H1 (cell line): ENCODE results near the gene RENBP. TPM values are rescaled to one million over a fixed set of nuclear protein-coding genes. Genes with fewer than 3 reads are reported as not detected.
A peak's percentile ranks its signal among the peaks of the same experiment; 100 is the strongest.

ENCODE experiments used
- CTCF ChIA-PET: fragments of 300-600 bp; sonication (Branson Sonifier 250); formaldehyde crosslinking; loops from one replicate; lab custom pipeline; 2021; ENCODE audit not compliant: partially characterized antibody; lab: Charles Lee
- POLR2A ChIA-PET: fragments of 300-600 bp; sonication (Branson Sonifier 250); formaldehyde crosslinking; loops from one replicate; lab custom pipeline; 2021; ENCODE audit warnings: inconsistent platforms; ENCODE audit not compliant: partially characterized antibody; lab: Charles Lee
- DNase-seq, 2 experiments: peaks; one replicate each; pipeline versions ENCODE4 v3.0.0 to v3.0.0-alpha.2; 2010 to 2022; ENCODE audit warnings: low spot score in 2 of 2, low read depth in 1 of 2, mixed read lengths in 1 of 2
- FAIRE-seq: peaks from 2 replicates; lab custom pipeline; 2011; peaks lifted over from hg19 to GRCh38; lab: Jason Lieb, UNC
- H2AFZ ChIP-seq: 2 replicates; pipeline ENCODE4 v1.8.1; 2012; ENCODE audit warnings: low read length, inconsistent platforms
- H2AK5ac ChIP-seq: 2 replicates; pipeline ENCODE4 v1.6.1; 2013; ENCODE audit warnings: low read depth, low read length
- H2BK120ac ChIP-seq: replicated peaks from 2 replicates; pipeline ENCODE3; 2013; ENCODE audit warnings: low read depth, low read length, inconsistent platforms
- H2BK12ac ChIP-seq: 2 replicates; pipeline ENCODE4 v1.6.1; 2013; ENCODE audit warnings: low read depth, low read length
- H2BK15ac ChIP-seq: 2 replicates; pipeline ENCODE4 v1.6.1; 2013; ENCODE audit warnings: low read length
- H2BK20ac ChIP-seq: 2 replicates; pipeline ENCODE4 v1.6.1; 2013; ENCODE audit warnings: low read length
- H2BK5ac ChIP-seq: 2 replicates; pipeline ENCODE4 v1.6.1; 2013; ENCODE audit warnings: low read depth, low read length
- H3K14ac ChIP-seq: 2 replicates; pipeline ENCODE4 v1.6.1; 2013; ENCODE audit warnings: inconsistent platforms; ENCODE audit not compliant: insufficient read length
- H3K18ac ChIP-seq: 2 replicates; pipeline ENCODE4 v1.6.1; 2013; ENCODE audit warnings: low read length; ENCODE audit errors: extremely low read depth
- H3K23ac ChIP-seq: 2 replicates; pipeline ENCODE4 v1.6.1; 2013; ENCODE audit warnings: inconsistent platforms; ENCODE audit not compliant: insufficient read length
- H3K23me2 ChIP-seq: 2 replicates; pipeline ENCODE4 v1.6.1; 2013; ENCODE audit warnings: low read depth, low read length
- H3K27ac ChIP-seq: 2 replicates; pipeline ENCODE4 v1.6.1; 2011; ENCODE audit warnings: low read depth, low read length, inconsistent platforms
- H3K27me3 ChIP-seq, 4 experiments: replicated peaks in 1 of 4; 1 replicate in 1 of 4; 2 replicates in 3 of 4; pipeline versions ENCODE4 v1.6.1 to v1.8.1; 2011 to 2013; ENCODE audit warnings: low read length in 3 of 4, mild to moderate bottlenecking in 3 of 4, inconsistent platforms in 2 of 4, mixed read lengths in 2 of 4, moderate library complexity in 1 of 4; ENCODE audit not compliant: control insufficient read depth in 3 of 4, insufficient read depth in 3 of 4; ENCODE audit errors: extremely low read depth in 1 of 4
- H3K36me3 ChIP-seq, 4 experiments: 2 replicates each; pipeline versions ENCODE4 v1.6.1 to v1.8.1; 2011 to 2013; ENCODE audit warnings: mild to moderate bottlenecking in 4 of 4, low read length in 3 of 4, moderate library complexity in 2 of 4, control low read depth in 1 of 4, inconsistent platforms in 1 of 4; ENCODE audit not compliant: insufficient read depth in 4 of 4, control insufficient read depth in 2 of 4
- H3K4ac ChIP-seq: replicated peaks from 2 replicates; pipeline ENCODE3; 2013; ENCODE audit warnings: low read length, low read depth, mixed read lengths, inconsistent platforms; ENCODE audit not compliant: insufficient read length
- H3K4me1 ChIP-seq, 4 experiments: replicated peaks in 1 of 4; 1 replicate in 1 of 4; 2 replicates in 3 of 4; pipeline versions ENCODE4 v1.6.1 to v1.8.1; 2011 to 2013; ENCODE audit warnings: low read length in 3 of 4, inconsistent platforms in 2 of 4, mixed read lengths in 1 of 4; ENCODE audit not compliant: insufficient read depth in 4 of 4, control insufficient read depth in 3 of 4
- H3K4me2 ChIP-seq, 2 experiments: 2 replicates each; pipeline versions ENCODE4 v1.6.1 to v1.8.1; 2011 to 2013; ENCODE audit warnings: low read depth in 2 of 2, low read length in 2 of 2, control low read depth in 1 of 2, inconsistent platforms in 1 of 2, mild to moderate bottlenecking in 1 of 2; ENCODE audit not compliant: insufficient read depth in 1 of 2
- H3K4me3 ChIP-seq, 4 experiments: fragments of 200-600, 300-600 bp in 1 of 4; sonication (generic), shearing (Covaris generic), sonication (Bioruptor Twin) in 1 of 4; 2 replicates each; pipeline versions ENCODE4 v1.5.1 to v1.8.1; 2011 to 2016; ENCODE audit warnings: low read length in 4 of 4, low read depth in 3 of 4, control low read depth in 2 of 4, inconsistent platforms in 2 of 4, mild to moderate bottlenecking in 2 of 4, mixed read lengths in 1 of 4, moderate library complexity in 1 of 4; ENCODE audit not compliant: insufficient read depth in 2 of 4; ENCODE audit errors: extremely low read depth in 1 of 4
- H3K56ac ChIP-seq: replicated peaks from 2 replicates; pipeline ENCODE3; 2013; ENCODE audit warnings: low read depth, mild to moderate bottlenecking, mixed read lengths, low read length, inconsistent platforms; ENCODE audit not compliant: insufficient read length
- H3K79me1 ChIP-seq: 2 replicates; pipeline ENCODE4 v1.6.1; 2013; ENCODE audit warnings: low read depth, low read length, control low read depth
- H3K79me2 ChIP-seq, 2 experiments: 2 replicates each; pipeline versions ENCODE4 v1.6.1 to v1.8.1; 2012 to 2013; ENCODE audit warnings: low read length in 2 of 2, mild to moderate bottlenecking in 2 of 2, inconsistent platforms in 1 of 2; ENCODE audit not compliant: insufficient read depth in 2 of 2, control insufficient read depth in 1 of 2
- H3K9ac ChIP-seq, 4 experiments: replicated peaks in 1 of 4; 1 replicate in 1 of 4; 2 replicates in 3 of 4; pipeline versions ENCODE4 v1.6.1 to v1.8.1; 2011 to 2013; ENCODE audit warnings: low read depth in 3 of 4, low read length in 3 of 4, control low read depth in 2 of 4, mild to moderate bottlenecking in 2 of 4, moderate library complexity in 2 of 4, inconsistent platforms in 1 of 4; ENCODE audit errors: extremely low read depth in 1 of 4
- H3K9me3 ChIP-seq, 2 experiments: 2 replicates each; pipeline versions ENCODE4 v1.6.1 to v1.8.1; 2012 to 2013; ENCODE audit warnings: mild to moderate bottlenecking in 2 of 2, moderate library complexity in 2 of 2, control low read depth in 1 of 2, inconsistent platforms in 1 of 2, low read depth in 1 of 2, low read length in 1 of 2, mixed read lengths in 1 of 2; ENCODE audit not compliant: insufficient read depth in 2 of 2
- H4K20me1 ChIP-seq, 2 experiments: replicated peaks in 1 of 2; 2 replicates each; pipeline versions ENCODE3 to v1.8.1; 2011 to 2013; ENCODE audit warnings: inconsistent platforms in 2 of 2, low read length in 2 of 2, mild to moderate bottlenecking in 1 of 2; ENCODE audit not compliant: insufficient read depth in 2 of 2, control insufficient read depth in 1 of 2
- H4K5ac ChIP-seq: 2 replicates; pipeline ENCODE4 v1.6.1; 2013; ENCODE audit warnings: low read length, low read depth, mixed read lengths, inconsistent platforms; ENCODE audit not compliant: insufficient read length
- H4K8ac ChIP-seq: 2 replicates; pipeline ENCODE4 v1.8.0; 2013; ENCODE audit warnings: mild to moderate bottlenecking, moderate library complexity, low read length, inconsistent platforms; ENCODE audit not compliant: insufficient read depth; ENCODE audit errors: extremely low read depth
- H4K91ac ChIP-seq: replicated peaks from 2 replicates; pipeline ENCODE3; 2013; ENCODE audit warnings: low read length, mixed read lengths, inconsistent platforms; ENCODE audit not compliant: insufficient read length
- CEBPB ChIP-seq: IDR thresholded peaks from 2 replicates; pipeline ENCODE4 v1.6.1; 2012; ENCODE audit warnings: low read depth, low read length
- CHD1 ChIP-seq: IDR thresholded peaks from 2 replicates; pipeline ENCODE4 v1.6.1; 2012; ENCODE audit warnings: low read depth, low read length, improper control_type of control experiment
- SAP30 ChIP-seq: fragments of 300-600 bp; sonication (generic); IDR thresholded peaks from 2 replicates; pipeline ENCODE4 v1.7.1; 2012; ENCODE audit warnings: low read length, moderate library complexity, mild to moderate bottlenecking, inconsistent platforms; ENCODE audit not compliant: insufficient read depth, insufficient replicate concordance
- TAF7 ChIP-seq: optimal IDR thresholded peaks from 2 replicates; pipeline ENCODE3; 2011; ENCODE audit warnings: low read depth, mild to moderate bottlenecking, inconsistent platforms, low read length, moderate library complexity, borderline replicate concordance
- USF2 ChIP-seq: IDR thresholded peaks from 2 replicates; pipeline ENCODE4 v1.6.1; 2011; ENCODE audit warnings: low read length, improper control_type of control experiment
- WGBS, 2 experiments: shearing (Covaris generic) in 1 of 2; methylation state at CpG; one replicate each; pipeline versions ENCODE4 v1.1.6 to v1.1.7; 2013 to 2015; ENCODE audit warnings: low lambda C conversion rate in 2 of 2, mixed read lengths in 2 of 2, inconsistent platforms in 1 of 2, low coverage in 1 of 2, missing lambda C conversion rate in 1 of 2; ENCODE audit not compliant: insufficient replicate concordance in 2 of 2, insufficient coverage in 1 of 2, insufficient read length in 1 of 2; ENCODE audit errors: extremely low coverage in 1 of 2, missing lambda C conversion rate in 1 of 2; 5-methylcytosine and 5-hydroxymethylcytosine counted together
- polyA plus RNA-seq, 7 experiments: library from polyadenylated mRNA; depleted of rRNA in 3 of 7; stranded (reverse) in 5 of 7; unstranded in 2 of 7; fragments of >200 nt in 5 of 7; fragments of 200-250 nt in 2 of 7; gene quantifications; 1 replicate in 5 of 7; 2 replicates in 1 of 7; 4 replicates in 1 of 7; pipeline versions ENCODE4 v1.2.1 to v1.2.3, GENCODE V29; 2011 to 2013; ENCODE audit warnings: missing spikeins in 2 of 7, mixed read lengths in 2 of 7
- total RNA-seq: library from RNA; stranded (reverse); fragmentation: NEBNext Ultra II Directional; extraction: Animal tissue kit (Norgen Biotek cat#: 25700); gene quantifications from 2 replicates; pipeline ENCODE4 v1.2.1, GENCODE V29; 2021

The RENBP gene
- total and polyA plus RNA-seq, 2 of the 8 experiments (the other 6 are each of a cell fraction or from before 2014, with no cell fraction given) = 12.4 to 21.8 TPM

GRCh38 chrX:153973127-153974002, 28.9 kb upstream of the RENBP start:
- Histone ChIP-seq H3K9me3 (no peaks in the 10 kb centered on the region), H3K4ac (peak overlapping the region; percentile 7), H3K9ac (peak overlapping the region; percentile 63 to 100 (median 96)), H2BK15ac (no peak overlapping the region), H3K14ac (no peak overlapping the region), H2BK120ac (peak overlapping the region; percentile 54), H3K27me3 (no peaks in the 10 kb centered on the region), H4K20me1 (peaks cover 12% of the 10 kb centered on the region in 2 experiments), H3K4me1 (peaks cover under 1 to 11% (median 4%) of the 10 kb centered on the region in 4 experiments; a peak in 6 of 7 replicates), H4K8ac (no peak overlapping the region; the same call in 1 of the 2 replicates), H2BK12ac (no peak overlapping the region), H4K5ac (peak overlapping the region; percentile 88), H3K27ac (peak overlapping the region; percentile 99; the same call in 1 of the 2 replicates), H3K23me2 (peaks cover 8% of the 10 kb centered on the region; the same call in 1 of the 2 replicates), H3K79me1 (peaks cover 2% of the 10 kb centered on the region; the same call in 1 of the 2 replicates), H3K23ac (no peak overlapping the region), H3K4me3 (peak overlapping the region; percentile 55 to 99 (median 75)), H3K4me2 (peak overlapping the region; percentile 66 to 69), H3K18ac (peak overlapping the region; percentile 32; the same call in 1 of the 2 replicates), H2AFZ (no peak overlapping the region), H3K36me3 (no peaks in the 10 kb centered on the region), H2AK5ac (no peak overlapping the region), H4K91ac (no peak overlapping the region), H2BK5ac (peak overlapping the region; percentile 16; the same call in 1 of the 2 replicates), H2BK20ac (no peak overlapping the region), H3K56ac (peak overlapping the region; percentile 82), H3K79me2 (peaks cover 15 to 24% of the 10 kb centered on the region in 2 experiments)
- TF ChIP-seq SAP30 = no peak
- TF ChIP-seq USF2 = no peak
- TF ChIP-seq CEBPB = no peak
- TF ChIP-seq TAF7 = no peak
- no peak for TF ChIP-seq CHD1
- peak; percentile 32 for FAIRE-seq
- 59% methylated on average over 20 of the region's 20 CpGs; no CpG with 5 or more reads in 1 of the 2 experiments for WGBS, 2 experiments
- DNase-seq = no peak
- ChIA-PET POLR2A (interaction anchor here (0.6 to 4.6 kb wide), 13 partner anchors 11 to 444 kb away, joined by 3 to 43 read pairs (median 3); partner anchors contain the start of gene ARHGAP4), CTCF (interaction anchor here (0.6 to 0.9 kb wide), 3 partner anchors 19 to 210 kb away, joined by 3 to 4 read pairs (median 3); no protein-coding TSS in a partner anchor)
